ENCODE data around the gene TMEM138.
A peak's percentile ranks its signal among the peaks of the same experiment; 100 is the strongest.

TMEM138 gene

DNA sequence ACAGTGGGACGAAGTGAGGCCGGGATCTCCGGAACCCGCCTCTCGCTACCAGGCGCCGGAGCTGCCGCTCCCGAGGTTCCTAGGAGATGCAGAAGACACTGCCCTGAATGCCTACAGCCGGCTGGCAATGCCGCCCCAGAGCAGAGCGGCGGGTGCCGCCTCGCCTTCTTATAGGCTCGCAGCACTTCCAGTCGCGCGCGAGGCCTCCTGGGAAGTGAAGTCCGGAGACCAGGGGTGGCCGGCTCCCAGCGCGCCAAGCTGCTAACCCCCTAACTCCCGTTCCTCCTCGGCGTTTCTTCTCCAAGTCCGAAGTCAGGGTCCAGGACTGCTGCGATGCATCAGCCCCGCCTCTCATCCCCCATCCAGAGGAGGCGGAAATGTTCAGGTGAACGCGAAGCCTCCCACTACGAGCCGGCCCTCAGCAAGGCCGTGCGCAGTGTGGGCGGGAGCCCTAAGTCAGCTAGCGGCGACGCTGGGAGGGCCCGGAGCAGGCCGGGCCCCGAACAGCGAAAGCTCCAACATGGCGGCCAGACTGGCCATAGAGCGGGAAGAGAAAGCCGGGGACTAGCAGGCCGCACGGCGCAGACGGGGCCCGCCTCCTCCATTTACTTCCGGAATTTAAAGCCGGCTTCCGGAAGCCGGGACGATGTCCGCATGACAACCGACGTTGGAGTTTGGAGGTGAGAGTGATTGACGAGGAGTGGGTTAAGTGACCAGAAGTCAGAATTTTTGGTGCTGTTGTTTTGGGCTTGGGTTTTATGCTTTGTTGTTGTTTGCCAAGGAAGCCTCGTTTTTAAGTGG, at the start of gene TMEM138, which contains the start of gene CYB561A3:
TMEM138 (plus strand) TSS at position 634 of the 801 bp plus-strand sequence. CDS start 2,017 bp downstream, outside the sequence.
CYB561A3 (minus strand) TSS at position 142 of the 801 bp plus-strand sequence. CDS start 5,169 bp downstream, outside the sequence.
- peak; percentile 90 for DNase-seq

DNA sequence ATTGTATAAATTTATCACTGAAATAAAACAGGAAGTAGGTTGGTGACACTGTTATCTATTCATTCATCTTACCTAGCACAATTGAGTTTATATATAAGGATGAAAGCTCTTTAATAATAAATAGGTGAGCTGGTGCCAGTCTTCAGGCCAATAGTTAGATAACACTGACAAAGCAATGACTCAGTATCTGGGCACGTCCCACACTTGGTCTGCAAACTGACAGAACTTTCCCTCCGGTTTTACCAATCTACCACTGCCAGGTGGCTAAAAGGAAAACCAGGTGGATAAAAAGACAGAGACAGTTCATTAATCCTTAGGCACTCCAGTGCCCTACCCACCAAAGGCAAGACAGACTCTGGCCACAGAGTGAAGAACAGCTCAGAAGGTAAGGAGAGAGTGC, 46.9 kb upstream of the TMEM138 start:
- no peak for DNase-seq

DNA sequence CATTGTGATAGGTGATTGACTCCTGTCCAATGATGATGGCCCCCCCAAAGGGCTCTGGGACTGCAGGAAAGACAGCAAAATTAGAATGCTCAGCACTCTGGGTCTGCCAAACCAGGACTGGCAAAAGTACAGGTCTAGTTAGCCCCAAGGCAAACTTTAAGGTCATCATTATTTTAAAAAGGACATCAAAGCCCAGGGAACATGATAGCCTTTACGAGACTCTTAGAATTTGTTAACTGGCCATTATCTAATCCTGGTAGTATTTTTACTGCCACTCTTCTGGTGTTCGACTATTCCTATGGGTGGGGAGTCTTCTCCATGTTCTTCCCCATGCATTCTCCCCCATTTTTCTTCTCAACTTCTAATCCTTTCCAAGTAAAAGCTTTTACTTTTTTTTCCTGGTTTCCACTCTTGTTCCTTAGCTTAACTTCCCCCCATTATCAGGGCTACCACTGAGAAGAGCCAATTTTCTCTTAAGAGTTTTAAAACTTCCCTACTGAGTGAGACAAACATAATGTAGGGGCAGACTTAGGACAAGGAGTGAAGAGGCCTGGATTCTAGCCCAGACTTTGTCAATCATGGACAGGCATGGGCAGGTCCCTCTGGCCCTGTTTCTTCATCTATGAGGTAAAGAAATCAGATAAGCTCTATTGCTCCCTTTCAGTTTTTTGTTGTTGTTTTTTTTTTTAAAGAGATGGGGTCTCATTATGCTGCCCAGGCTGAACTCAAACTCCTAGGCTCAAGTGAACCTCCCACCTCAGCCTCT, 36.3 kb upstream of the TMEM138 start:
- no peak for DNase-seq

DNA sequence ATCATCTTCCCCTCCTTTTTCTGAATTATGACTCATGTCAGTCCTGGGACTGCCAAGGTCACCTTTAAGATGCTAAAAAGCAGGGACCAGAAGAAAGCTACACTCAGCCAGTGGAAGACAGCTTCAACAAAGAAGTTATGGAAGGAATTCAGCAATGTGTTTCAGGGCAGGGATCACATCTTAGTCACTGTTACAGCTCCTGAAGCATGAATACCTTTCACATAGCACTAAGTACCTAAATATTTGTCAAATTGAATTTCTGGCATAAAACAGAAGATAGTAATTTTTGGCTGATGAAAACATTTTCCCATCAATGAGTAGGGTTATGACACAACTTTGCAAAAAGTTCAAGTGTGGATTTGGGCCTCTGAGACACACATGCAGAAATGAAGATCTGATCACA, 34.5 kb upstream of the TMEM138 start:
- no peak for DNase-seq

DNA sequence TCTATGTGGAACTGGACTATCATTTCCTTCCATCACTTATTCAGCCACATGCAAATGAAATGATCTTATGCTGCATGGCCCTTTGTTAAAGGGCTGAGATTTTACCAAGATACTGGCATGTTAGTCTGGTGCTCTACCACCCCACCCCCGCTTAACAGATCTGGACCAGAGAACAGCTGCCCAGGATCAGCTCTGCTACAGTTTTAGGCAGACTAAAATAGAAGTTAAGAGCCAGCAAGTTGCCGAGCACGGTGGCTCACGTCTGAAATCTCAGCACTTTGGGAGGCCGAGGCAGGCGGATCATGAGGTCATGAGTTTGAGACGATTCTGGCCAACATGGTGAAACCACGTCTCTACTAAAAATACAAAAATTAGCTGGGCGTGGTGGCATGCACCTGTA, 33.8 kb upstream of the TMEM138 start:
- no peak for DNase-seq

DNA sequence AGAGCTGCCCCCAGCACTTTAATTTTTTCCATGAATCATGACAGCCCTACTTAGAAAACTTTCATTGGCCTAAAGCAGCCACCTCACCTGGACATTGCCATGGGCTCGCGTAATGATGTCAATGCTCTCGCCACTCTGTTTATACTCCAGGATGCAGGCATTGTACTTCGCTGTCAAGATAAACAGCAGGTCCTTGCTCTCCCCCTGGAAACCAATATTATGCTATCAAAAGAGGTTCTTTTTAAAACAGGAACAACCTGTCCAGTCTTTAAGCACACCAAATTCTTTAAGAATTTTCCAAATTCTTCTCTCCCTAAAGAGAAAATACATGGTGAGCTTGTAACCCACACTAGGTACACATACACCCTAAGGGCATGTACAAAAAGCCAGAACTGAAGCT, 32.3 kb upstream of the TMEM138 start:
- DNase-seq, result no peak

DNA sequence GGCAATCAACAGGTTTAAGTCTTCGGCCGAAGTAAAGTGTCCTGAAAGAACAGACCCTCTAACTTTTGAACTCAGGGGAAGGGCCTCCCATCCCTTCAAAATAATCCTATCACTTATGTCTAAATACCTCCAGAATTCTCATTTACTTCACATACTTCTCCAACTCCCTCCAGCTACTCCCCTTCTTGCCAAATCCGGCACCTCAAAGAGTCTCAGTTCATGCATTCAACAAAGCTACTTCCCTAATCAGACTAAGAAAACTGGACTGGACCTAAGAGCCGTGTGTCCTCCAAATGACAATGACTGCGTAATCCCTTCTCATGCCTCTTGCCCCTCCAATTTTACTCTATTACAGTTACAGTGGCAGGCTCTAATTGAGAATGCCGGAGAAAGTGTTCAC, 30.5 kb upstream of the TMEM138 start:
- DNase-seq, result no peak

DNA sequence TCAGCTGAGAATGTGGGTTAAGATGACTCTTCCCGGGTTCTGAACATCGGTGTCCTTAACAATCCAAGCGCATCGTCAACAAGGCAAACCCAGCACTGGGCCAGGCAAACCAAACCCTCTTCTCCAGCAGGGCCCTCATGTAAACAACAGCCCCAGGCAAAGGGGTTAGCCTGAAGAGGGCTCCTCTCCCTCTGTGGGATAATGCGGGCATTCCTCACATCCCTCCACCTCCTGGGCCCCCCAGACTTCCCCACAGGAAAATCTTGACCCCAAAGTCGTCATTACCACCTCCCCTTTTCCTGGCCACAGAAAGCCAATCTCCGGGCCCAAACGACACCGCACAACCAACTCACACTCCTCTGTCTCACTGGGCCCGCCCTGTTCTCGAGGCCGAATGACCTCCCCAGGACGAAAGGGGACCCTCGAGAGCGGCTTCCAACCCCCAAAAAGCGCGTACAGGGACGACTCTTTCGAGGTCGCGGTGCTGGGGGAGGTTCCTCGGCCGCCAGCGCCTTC, 29.8 kb upstream of the TMEM138 start:
- DNase-seq, result no peak

DNA sequence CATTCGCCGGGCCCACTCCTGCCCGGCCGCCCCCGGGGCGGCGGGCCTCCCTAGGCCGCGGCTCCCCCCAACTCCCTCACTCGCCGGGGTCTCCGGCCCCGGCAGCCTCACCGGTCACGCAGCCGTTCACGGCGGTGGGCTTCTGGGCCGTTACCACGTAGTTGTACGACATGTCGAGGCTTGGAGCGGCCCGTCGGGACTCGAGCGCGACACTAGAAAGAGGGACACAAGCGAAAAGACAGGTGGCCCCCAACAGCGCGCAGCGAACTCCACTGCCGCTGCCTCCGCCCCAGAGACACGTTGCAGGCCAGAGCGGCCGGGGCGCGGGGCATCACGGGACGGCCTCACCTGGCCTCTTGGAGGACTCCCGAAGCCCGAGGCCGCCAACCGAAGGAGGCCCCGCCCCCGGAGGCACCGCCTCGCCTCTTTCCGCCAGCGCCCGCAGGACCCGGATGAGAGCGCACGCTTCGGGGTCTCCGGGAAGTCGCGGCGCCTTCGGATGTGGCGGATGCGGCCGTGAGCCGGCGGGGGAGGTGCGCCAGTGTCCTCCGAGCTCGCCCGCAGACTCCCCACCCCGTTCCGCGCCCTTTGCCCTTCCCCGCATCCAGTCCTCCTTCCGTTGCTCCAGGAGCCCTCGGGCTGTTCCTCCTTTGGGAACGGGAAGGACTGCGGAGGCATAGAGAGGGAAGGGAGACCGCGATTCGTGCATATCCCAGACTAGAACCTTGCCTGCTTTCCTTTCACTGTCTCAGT, 29.2 kb upstream of the TMEM138 start, which contains the start of the genes DDB1 and TKFC:
DDB1 (minus strand) TSS at position 309 of the 753 bp plus-strand sequence; CDS start at position 172, 137 bp downstream.
TKFC (plus strand) TSS at position 432 of the 753 bp plus-strand sequence. CDS start 1,501 bp downstream, outside the sequence.
- peak; percentile 96 for DNase-seq

DNA sequence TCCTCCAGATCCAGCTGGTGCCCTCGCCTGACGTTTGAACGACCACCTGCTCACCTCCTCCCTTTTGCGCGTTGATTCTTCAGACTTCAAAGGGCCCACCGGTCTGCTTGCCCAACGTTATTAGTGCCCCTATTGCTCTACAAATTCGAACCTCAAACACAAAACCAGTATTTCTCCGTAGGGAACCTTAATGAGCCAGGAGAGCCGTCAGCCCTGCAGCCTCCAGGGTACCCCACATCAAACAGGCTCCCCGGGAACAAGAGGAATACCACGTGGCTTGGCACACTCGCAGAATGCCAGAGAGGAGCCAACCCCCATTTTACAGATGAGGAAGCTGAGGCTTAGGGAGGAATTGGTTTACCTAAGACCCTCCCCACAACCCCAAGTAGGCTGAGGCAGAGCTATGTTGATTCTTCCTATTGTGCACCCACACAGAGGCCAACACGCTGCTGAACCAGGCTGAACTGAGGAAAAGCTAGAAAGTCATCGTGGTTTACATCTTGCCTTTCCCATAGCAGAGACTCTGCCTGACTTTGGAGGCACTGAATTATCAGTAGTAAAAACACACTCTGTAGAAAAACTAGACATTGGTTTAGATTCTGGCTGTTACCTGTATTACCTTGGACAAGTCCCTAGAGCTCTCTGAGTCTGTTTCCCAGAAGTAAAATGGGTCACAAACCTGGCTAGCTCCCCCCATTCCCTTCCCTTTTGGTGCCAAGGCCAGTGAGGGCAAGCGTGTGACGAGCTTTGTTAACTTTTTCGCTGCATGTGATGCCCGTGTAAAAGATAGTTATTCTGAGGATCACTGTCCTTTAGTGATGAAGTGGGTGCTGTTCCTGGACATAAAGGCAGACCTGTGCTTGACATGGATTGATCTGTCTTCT, 28.4 kb upstream of the TMEM138 start:
- no peak for DNase-seq

DNA sequence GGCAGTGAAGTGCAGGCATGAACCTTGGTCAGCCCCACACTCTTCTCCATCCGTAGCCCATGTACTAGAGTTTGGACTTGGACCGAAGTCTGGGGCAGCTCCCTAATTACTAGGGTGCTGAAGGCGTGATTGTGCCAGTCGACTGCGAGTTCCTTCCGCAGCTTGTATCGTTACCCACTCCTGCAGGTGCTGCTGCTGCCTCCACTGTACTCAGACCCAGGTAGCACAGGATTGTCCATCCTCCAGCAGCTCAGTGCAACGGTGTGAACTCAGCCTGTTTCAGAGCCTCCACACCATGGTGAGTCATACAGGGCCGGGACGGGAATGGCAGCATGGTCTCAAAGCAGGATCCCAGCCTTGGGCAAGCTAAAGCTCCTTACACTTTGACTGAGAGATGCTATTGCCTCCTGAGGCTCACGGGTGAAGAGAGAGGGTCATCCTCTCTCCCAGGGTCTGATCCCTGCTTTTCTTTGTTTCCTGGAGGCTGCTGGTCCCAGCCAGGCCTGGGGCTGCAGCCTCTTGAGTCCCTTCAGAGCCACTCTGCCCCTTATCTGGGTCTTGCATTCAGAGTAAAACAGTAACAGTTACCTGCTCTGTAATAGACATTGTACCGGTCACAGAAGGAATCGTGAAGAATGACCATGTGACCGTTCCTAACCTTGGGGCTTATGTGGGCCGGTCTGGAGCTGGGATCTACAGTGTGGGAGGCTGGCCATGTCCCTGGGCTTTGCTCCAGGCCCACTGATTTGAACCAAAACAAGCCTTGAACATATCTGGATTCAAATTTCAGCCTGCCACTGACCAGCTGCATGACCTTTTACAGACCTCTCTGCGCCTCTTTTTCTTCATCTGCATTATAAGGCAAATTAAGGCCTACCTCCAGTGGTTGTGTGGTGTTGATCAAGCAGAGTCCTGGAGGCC, 27.5 kb upstream of the TMEM138 start:
- no peak for DNase-seq

DNA sequence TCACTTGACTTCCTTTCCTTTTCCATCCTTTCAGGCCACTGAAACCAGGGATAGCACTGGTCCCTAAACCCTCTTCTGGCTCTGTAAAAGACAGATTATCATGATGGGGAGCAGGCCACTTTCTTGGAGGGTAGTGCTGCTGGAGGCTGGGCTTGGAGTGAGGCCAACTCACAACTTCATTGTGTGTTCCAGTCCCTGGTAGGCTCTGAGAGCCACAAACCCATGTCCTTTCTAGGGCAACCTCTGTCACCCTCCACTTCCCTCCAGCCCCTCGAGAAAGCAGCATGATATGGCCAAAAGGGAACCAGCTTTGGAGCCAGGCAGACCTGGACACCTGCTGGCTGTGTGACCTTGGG, 26.8 kb upstream of the TMEM138 start:
- no peak for DNase-seq

DNA sequence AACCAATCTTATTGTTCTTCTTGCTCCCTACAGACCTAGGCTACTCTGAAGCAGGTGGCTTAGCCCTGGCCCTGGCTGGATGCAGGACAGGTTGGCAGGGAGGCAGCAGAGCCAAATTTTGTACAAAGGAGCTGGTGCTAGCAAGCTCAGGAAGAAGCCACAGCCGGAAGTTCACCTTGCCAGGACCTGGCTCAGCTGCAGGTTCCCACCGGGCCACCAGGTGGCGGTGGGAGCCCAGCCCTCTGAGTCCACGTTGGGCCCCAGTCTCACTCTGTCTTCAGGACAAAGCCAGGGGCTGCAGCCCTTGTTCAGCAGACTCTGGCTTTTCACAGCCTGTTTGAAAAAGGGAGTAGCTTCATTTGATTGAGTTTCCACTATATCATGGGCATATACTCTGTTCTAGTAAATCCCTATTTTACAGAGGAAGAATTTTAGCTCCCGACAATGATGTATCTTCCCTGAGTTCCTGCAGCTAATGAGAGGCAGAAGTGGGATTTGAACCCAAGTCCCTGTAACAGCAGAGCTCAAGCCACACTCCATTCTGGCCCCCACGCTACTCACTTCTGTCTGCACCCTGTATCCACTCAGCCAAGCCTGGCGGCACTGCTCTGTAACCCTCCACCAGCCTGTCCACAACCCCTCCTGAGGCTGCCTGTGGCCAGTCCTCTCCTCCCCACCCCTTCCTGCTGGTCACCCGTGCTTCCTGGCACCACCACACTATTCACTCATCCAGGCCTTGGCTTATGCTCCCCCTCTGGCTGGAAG, 25.8 kb upstream of the TMEM138 start:
- DNase-seq, result peak; percentile 81

DNA sequence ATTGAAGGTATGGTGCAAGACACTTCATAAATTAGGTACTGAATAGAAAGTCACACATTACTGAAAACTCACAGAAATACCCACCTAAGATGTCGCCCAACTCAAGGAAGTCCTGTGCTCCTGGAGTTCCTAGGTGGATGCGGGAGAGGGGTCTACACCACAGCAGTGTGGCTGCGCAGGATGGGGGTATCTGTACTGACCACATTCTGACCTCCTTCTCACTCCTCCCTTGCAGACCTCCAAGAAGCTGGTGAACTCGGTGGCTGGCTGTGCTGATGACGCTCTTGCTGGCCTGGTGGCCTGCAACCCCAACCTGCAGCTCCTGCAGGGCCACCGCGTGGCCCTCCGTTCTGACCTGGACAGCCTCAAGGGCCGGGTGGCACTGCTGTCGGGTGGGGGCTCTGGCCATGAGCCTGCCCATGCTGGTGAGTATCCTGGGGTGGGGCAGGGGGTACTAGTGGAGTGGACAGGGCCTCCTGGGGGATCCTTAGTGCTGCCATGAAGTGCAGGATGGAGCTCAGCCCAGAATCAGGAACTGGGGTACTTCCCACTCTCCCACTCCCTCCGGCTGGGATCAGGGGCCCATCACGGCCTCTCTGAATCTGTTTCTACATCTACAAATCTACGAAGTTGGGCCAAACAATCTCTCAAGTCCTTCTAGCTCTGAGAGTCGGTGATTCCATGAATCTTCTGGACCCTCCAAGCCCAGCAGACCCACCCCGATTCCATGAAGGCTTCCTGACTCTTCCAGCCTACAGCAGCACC, 24.3 kb upstream of the TMEM138 start:
- no peak for DNase-seq

DNA sequence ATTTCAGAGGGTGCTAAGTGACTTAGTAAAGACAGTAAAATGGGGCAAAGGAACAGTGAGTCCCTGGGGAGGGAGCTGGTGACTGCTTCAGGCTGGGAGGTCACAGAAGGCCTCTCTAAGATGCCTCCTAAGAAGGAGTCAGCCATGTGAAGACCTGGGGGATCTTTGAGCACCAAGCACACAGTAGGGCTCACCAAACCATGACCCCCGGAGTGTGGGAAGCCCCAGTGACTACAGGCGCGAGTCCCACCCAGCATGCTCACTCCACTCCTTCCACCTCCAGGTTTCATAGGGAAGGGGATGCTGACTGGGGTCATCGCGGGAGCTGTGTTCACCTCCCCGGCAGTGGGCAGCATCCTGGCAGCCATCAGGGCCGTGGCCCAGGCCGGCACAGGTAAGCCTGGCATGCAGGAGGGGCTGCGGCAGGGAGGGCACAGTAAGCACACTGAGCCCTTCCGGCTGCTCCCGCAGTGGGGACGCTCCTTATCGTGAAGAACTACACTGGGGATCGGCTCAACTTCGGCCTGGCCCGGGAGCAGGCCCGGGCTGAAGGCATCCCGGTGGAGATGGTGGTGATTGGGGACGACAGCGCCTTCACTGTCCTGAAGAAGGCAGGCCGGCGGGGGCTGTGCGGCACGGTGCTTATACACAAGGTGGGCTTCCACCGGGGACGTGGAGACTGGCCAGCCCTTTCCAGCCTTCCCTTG, 23.2 kb upstream of the TMEM138 start:
- DNase-seq, result no peak

DNA sequence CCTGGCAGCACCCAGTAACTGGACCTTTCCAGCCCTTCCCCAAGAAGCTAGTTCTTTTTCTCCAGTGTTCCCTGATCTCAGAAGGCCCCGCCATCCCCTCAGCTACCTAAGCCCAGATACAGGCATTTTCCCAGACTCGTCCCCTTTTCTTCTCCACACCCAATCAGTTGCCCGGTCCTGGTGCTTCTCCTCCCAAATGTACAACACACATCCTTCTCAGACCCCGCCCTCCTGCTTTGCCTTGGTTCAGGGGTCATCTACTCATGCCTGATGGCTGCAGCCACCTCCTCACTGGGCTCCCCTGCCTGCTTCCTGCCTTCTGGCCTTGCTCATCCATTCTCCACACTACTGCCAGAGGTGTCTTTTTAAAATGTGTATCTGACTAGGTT, 22.7 kb upstream of the TMEM138 start:
- no peak for DNase-seq

DNA sequence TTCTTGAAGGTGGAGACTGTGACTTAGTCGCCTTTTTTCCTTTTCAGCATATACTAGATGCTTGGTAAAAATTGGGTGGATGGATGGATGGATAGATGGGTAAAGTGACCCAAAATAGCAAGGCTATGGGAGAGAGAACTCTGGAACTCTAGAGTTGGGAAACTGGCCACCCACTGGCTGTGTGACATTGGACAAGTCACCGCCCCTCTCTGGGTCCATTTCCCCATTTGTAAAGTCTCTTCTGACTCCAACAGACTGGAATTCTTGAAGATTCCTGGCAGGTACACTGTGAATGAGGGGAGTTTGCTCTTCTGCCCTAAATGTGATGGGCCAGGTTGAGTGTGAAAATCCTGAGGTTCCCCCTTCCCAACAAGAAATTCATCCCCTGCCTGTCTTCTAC, 21.2 kb upstream of the TMEM138 start:
- DNase-seq, result no peak

DNA sequence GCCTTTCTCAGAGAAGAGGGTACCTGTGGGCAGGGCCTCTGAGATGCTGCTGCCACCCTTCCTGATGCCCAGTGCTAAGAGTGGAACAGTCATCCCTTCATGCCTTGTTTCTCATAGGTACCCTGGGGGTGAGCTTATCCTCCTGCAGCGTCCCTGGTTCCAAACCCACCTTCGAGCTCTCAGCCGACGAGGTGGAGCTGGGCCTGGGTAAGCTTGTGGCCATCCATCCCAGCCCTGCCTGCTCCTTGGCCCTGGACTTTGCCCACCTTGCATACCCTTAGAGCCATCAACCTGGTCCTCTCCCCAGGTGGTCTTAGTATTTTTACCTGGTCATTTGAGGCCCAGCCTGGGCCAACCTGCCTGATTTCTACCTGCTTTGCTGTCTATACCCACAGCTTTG, 20.5 kb upstream of the TMEM138 start:
- DNase-seq, result no peak
